Measurements from ENCODE around the gene FGF1. TPM values are rescaled to one million over a fixed set of nuclear protein-coding genes. Genes with fewer than 3 reads are reported as not detected.

Gene FGF1
- total RNA-seq, 1 donor from 2014 or later = not detected

- Mint-ChIP-seq H3K4me1 (no peaks in the 10 kb centered on the region), H3K4me3 (no peak overlapping the region), H3K27me3 (ENCODE audit: insufficient read depth, low read depth) (no peaks in the 10 kb centered on the region), H3K27ac (no peak overlapping the region), H3K9me3 (no peaks in the 10 kb centered on the region), H3K36me3 (no peaks in the 10 kb centered on the region)
- no peak for DNase-seq (ENCODE audit: low spot score)
- H3K4me2 ChIP-seq = no peak overlapping the region
- H3K9ac ChIP-seq = no peak overlapping the region
- H3K79me2 ChIP-seq (ENCODE audit: low read depth) = no peaks in the 10 kb centered on the region
- H2AFZ ChIP-seq (replicated peaks) = no peak overlapping the region
- H3K27me3 ChIP-seq = no peaks in the 10 kb centered on the region
- no peak overlapping the region for H3K4me3 ChIP-seq
- no peak overlapping the region for H3K27ac ChIP-seq
- no peaks in the 10 kb centered on the region for H3K4me1 ChIP-seq
- H3K9me3 ChIP-seq (ENCODE audit: low read depth) = no peaks in the 10 kb centered on the region
- no peaks in the 10 kb centered on the region for H3F3A ChIP-seq (ENCODE audit: low read depth)
- H4K20me1 ChIP-seq (ENCODE audit: low read depth) = no peaks in the 10 kb centered on the region
- no peaks in the 10 kb centered on the region for H3K36me3 ChIP-seq
- TF ChIP-seq EZH2phosphoT487 (IDR thresholded peaks at IDR 0.05) (no peak), EZH2 (IDR thresholded peaks at IDR 0.05) (no peak)
- TF ChIP-seq, protein P1, sequence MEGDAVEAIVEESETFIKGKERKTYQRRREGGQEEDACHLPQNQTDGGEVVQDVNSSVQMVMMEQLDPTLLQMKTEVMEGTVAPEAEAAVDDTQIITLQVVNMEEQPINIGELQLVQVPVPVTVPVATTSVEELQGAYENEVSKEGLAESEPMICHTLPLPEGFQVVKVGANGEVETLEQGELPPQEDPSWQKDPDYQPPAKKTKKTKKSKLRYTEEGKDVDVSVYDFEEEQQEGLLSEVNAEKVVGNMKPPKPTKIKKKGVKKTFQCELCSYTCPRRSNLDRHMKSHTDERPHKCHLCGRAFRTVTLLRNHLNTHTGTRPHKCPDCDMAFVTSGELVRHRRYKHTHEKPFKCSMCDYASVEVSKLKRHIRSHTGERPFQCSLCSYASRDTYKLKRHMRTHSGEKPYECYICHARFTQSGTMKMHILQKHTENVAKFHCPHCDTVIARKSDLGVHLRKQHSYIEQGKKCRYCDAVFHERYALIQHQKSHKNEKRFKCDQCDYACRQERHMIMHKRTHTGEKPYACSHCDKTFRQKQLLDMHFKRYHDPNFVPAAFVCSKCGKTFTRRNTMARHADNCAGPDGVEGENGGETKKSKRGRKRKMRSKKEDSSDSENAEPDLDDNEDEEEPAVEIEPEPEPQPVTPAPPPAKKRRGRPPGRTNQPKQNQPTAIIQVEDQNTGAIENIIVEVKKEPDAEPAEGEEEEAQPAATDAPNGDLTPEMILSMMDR (IDR thresholded peaks at IDR 0.05) = no peak
Measured at GRCh38 chr5:142584891-142585290, 101.0 kb downstream of the FGF1 start.

- no peak for TF ChIP-seq EZH2 (IDR thresholded peaks at IDR 0.05)
- TF ChIP-seq, protein P1 (IDR thresholded peaks at IDR 0.05) = no peak
- no peak for TF ChIP-seq EZH2phosphoT487 (IDR thresholded peaks at IDR 0.05)
Measured at GRCh38 chr5:142578161-142578830, 107.6 kb downstream of the FGF1 start.

GRCh38 chr5:142576804-142577203 lies 109.1 kb downstream of the FGF1 start:
- Mint-ChIP-seq H3K9me3 (peaks cover 11% of the 10 kb centered on the region), H3K27me3 (ENCODE audit: insufficient read depth, low read depth) (no peaks in the 10 kb centered on the region), H3K27ac (no peak overlapping the region), H3K4me1 (no peaks in the 10 kb centered on the region), H3K4me3 (no peak overlapping the region), H3K36me3 (no peaks in the 10 kb centered on the region)
- H3K4me2 ChIP-seq = no peak overlapping the region
- no peaks in the 10 kb centered on the region for H3K79me2 ChIP-seq (ENCODE audit: low read depth)
- no peak overlapping the region for H3K9ac ChIP-seq
- no peaks in the 10 kb centered on the region for H3K27me3 ChIP-seq
- H3K9me3 ChIP-seq (ENCODE audit: low read depth) = no peaks in the 10 kb centered on the region
- no peaks in the 10 kb centered on the region for H3K36me3 ChIP-seq
- no peaks in the 10 kb centered on the region for H3K4me1 ChIP-seq
- no peak for DNase-seq (ENCODE audit: low spot score)
- H4K20me1 ChIP-seq (ENCODE audit: low read depth) = no peaks in the 10 kb centered on the region
- H3K27ac ChIP-seq = no peak overlapping the region
- no peak overlapping the region for H2AFZ ChIP-seq (replicated peaks)
- no peak for TF ChIP-seq EZH2phosphoT487 (IDR thresholded peaks at IDR 0.05)
- TF ChIP-seq, protein P1 (IDR thresholded peaks at IDR 0.05) = no peak
- H3F3A ChIP-seq (ENCODE audit: low read depth) = no peaks in the 10 kb centered on the region
- no peak overlapping the region for H3K4me3 ChIP-seq

More at GRCh38 chr5:142578161-142578830, 107.6 kb downstream of the FGF1 start:
- Histone ChIP-seq H3K4me3 (no peak overlapping the region), H3K27me3 (no peaks in the 10 kb centered on the region), H3K4me2 (no peak overlapping the region), H3K79me2 (ENCODE audit: low read depth) (no peaks in the 10 kb centered on the region), H3K4me1 (no peaks in the 10 kb centered on the region), H4K20me1 (ENCODE audit: low read depth) (no peaks in the 10 kb centered on the region), H2AFZ (replicated peaks) (no peak overlapping the region), H3K9ac (no peak overlapping the region), H3F3A (ENCODE audit: low read depth) (no peaks in the 10 kb centered on the region), H3K27ac (no peak overlapping the region), H3K36me3 (no peaks in the 10 kb centered on the region), H3K9me3 (ENCODE audit: low read depth) (no peaks in the 10 kb centered on the region)
- H3K27me3 Mint-ChIP-seq (ENCODE audit: insufficient read depth, low read depth) = no peaks in the 10 kb centered on the region
- H3K9me3 Mint-ChIP-seq = peaks cover 11% of the 10 kb centered on the region
- no peak for DNase-seq (ENCODE audit: low spot score)
- no peak overlapping the region for H3K27ac Mint-ChIP-seq
- H3K4me1 Mint-ChIP-seq = no peaks in the 10 kb centered on the region
- no peaks in the 10 kb centered on the region for H3K36me3 Mint-ChIP-seq
- H3K4me3 Mint-ChIP-seq = no peak overlapping the region
